ENCODE results near the gene EPS8. TPM values are rescaled to one million over a fixed set of nuclear protein-coding genes. Genes with fewer than 3 reads are reported as not detected.

Gene EPS8
- total and polyA plus RNA-seq, 2 donors (not counting 1 experiment from before 2014, with no cell fraction given), result 0.76 to 0.96 TPM

GRCh38 chr12:15648558-15648957, 140.6 kb downstream of the EPS8 start:
- Histone ChIP-seq H3K79me2 (ENCODE audit: control insufficient read depth, insufficient read depth, low read length) (no peaks in the 10 kb centered on the region), H3K27ac (ENCODE audit: low read length in 2 of 2) (no peak overlapping the region), H3K4me2 (replicated peaks; ENCODE audit: low read depth, low read length, poor library complexity, severe bottlenecking) (no peak overlapping the region), H4K20me1 (ENCODE audit: control insufficient read depth, insufficient read depth, low read length, poor library complexity, severe bottlenecking) (no peaks in the 10 kb centered on the region), H3K27me3 (replicated peaks in 1 of 4; ENCODE audit: control extremely low read depth in 1 of 4, control insufficient read depth in 3 of 4, insufficient read depth in 4 of 4, low read length in 3 of 4) (no peaks in the 10 kb centered on the region), H3K36me3 (replicated peaks in 1 of 2; ENCODE audit: control extremely low read depth in 1 of 2, control insufficient read depth in 1 of 2, extremely low read depth in 1 of 2, insufficient read depth in 2 of 2, low read length in 1 of 2) (no peaks in the 10 kb centered on the region), H3K9ac (ENCODE audit: low read length) (no peak overlapping the region), H3K9me3 (ENCODE audit: control extremely low read depth in 1 of 3, control insufficient read depth in 2 of 3, insufficient read depth in 1 of 3, low read length in 2 of 3) (no peaks in the 10 kb centered on the region), H3K4me3 (ENCODE audit: control extremely low read depth in 1 of 5, extremely low read depth in 1 of 5, insufficient read depth in 1 of 5, low read depth in 2 of 5, low read length in 4 of 5) (no peak overlapping the region), H2AFZ (ENCODE audit: insufficient read depth, low read depth, low read length, poor library complexity, severe bottlenecking) (no peak overlapping the region), H3K4me1 (ENCODE audit: control insufficient read depth in 2 of 2, insufficient read depth in 2 of 2, low read length in 2 of 2) (no peaks in the 10 kb centered on the region)
- TF ChIP-seq CTCF (IDR thresholded peaks at IDR 0.05) (no peak), EZH2 (IDR thresholded peaks at IDR 0.05; ENCODE audit: borderline replicate concordance, insufficient read depth, low read depth, low read length, poor library complexity, severe bottlenecking) (no peak)
- Mint-ChIP-seq H3K4me1 (no peaks in the 10 kb centered on the region), H3K9me3 (ENCODE audit: insufficient read depth) (no peaks in the 10 kb centered on the region), H3K4me3 (no peak overlapping the region), H3K27me3 (peaks cover 3% of the 10 kb centered on the region), H3K27ac (no peak overlapping the region)
- WGBS (ENCODE audit: insufficient coverage), result no CpG with 5 or more reads among the region's 1 CpG
- intact Hi-C loops (cut with micrococcal nuclease), result no loop called here
- ChIA-PET POLR2A (no interaction called here), CTCF (interaction anchor here (1.1 kb wide), 1 partner anchor 204 kb away, joined by 3 read pairs; no protein-coding TSS in a partner anchor)
- no peak for DNase-seq
- ATAC-seq (ENCODE audit: low read depth), result no peak

DNA sequence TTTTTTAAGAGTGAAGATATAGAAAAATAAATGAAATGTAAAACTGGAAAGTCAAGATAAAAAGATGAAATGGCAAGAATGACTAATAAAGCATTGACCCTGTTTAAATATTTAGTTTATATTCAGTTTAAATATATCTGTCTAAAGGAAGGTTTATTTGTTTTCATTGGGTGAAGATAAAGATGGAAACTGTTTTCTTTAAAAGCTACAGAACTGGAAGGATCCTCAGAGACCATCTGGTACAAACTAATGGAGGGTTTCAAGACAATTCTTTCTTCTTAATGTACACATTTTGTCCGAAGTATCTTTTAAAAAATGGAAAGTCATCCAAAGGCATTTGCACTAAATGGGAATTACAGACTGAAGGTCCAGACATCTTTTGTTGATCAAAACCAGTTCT, 142.6 kb downstream of the EPS8 start:
- Histone ChIP-seq H3K36me3 (replicated peaks in 1 of 2; ENCODE audit: control extremely low read depth in 1 of 2, control insufficient read depth in 1 of 2, extremely low read depth in 1 of 2, insufficient read depth in 2 of 2, low read length in 1 of 2) (no peaks in the 10 kb centered on the region), H3K4me1 (ENCODE audit: control insufficient read depth in 2 of 2, insufficient read depth in 2 of 2, low read length in 2 of 2) (no peaks in the 10 kb centered on the region), H4K20me1 (ENCODE audit: control insufficient read depth, insufficient read depth, low read length, poor library complexity, severe bottlenecking) (no peaks in the 10 kb centered on the region), H2AFZ (ENCODE audit: insufficient read depth, low read depth, low read length, poor library complexity, severe bottlenecking) (no peak overlapping the region), H3K4me2 (replicated peaks; ENCODE audit: low read depth, low read length, poor library complexity, severe bottlenecking) (no peak overlapping the region), H3K9me3 (ENCODE audit: control extremely low read depth in 1 of 3, control insufficient read depth in 2 of 3, insufficient read depth in 1 of 3, low read length in 2 of 3) (no peaks in the 10 kb centered on the region), H3K79me2 (ENCODE audit: control insufficient read depth, insufficient read depth, low read length) (no peaks in the 10 kb centered on the region), H3K4me3 (ENCODE audit: control extremely low read depth in 1 of 5, extremely low read depth in 1 of 5, insufficient read depth in 1 of 5, low read depth in 2 of 5, low read length in 4 of 5) (no peak overlapping the region), H3K9ac (ENCODE audit: low read length) (no peak overlapping the region), H3K27ac (ENCODE audit: low read length in 2 of 2) (no peak overlapping the region), H3K27me3 (replicated peaks in 1 of 4; ENCODE audit: control extremely low read depth in 1 of 4, control insufficient read depth in 3 of 4, insufficient read depth in 4 of 4, low read length in 3 of 4) (no peaks in the 10 kb centered on the region)
- POLR2A ChIA-PET, result no interaction called here
- intact Hi-C loops (cut with micrococcal nuclease), result no loop called here
- peaks cover 3% of the 10 kb centered on the region for H3K27me3 Mint-ChIP-seq
- no CpG with 5 or more reads among the region's 1 CpG for WGBS (ENCODE audit: insufficient coverage)
- no peaks in the 10 kb centered on the region for H3K9me3 Mint-ChIP-seq (ENCODE audit: insufficient read depth)
- H3K27ac Mint-ChIP-seq, result no peak overlapping the region
- ATAC-seq (ENCODE audit: low read depth) (no peak), DNase-seq (no peak)
- no peaks in the 10 kb centered on the region for H3K4me1 Mint-ChIP-seq
- CTCF ChIA-PET, result interaction anchor here (1.0 kb wide), 1 partner anchor 9 kb away, joined by 3 read pairs; no protein-coding TSS in a partner anchor
- no peak for TF ChIP-seq EZH2 (IDR thresholded peaks at IDR 0.05; ENCODE audit: borderline replicate concordance, insufficient read depth, low read depth, low read length, poor library complexity, severe bottlenecking)
- no peak for TF ChIP-seq CTCF (IDR thresholded peaks at IDR 0.05)
- no peak overlapping the region for H3K4me3 Mint-ChIP-seq
